HepG2 (cell line): Measurements from ENCODE around the gene DDX10.

Source experiments
- SMAD1 ChIP-seq: sonication (generic); formaldehyde crosslinking; IDR thresholded peaks from 2 replicates; pipeline ENCODE4 v1.4.0; 2020; ENCODE audit warnings: missing genetic modification reagents, low read depth, mild to moderate bottlenecking, borderline replicate concordance
- ZNF33A ChIP-seq: sonication (generic); formaldehyde crosslinking; IDR thresholded peaks from 2 replicates; pipeline ENCODE4 v1.5.1; 2020; ENCODE audit warnings: missing genetic modification reagents, mild to moderate bottlenecking, moderate library complexity, borderline replicate concordance

GRCh38 chr11:108805030-108805429, 140.2 kb downstream of the DDX10 start:
- TF ChIP-seq ZNF33A (CRISPR knock-in tag) (no peak), SMAD1 (CRISPR knock-in tag) (no peak)
